CD14-positive monocyte (primary cell): ENCODE measurements around the gene EDEM1. TPM values are rescaled to one million over a fixed set of nuclear protein-coding genes. Genes with fewer than 3 reads are reported as not detected.

ENCODE experiments used
- DNase-seq, 3 donors: peaks; one replicate each; pipeline ENCODE4 v3.0.0-alpha.2; 2011 to 2022
- H2AFZ ChIP-seq: 2 replicates; pipeline ENCODE4 v1.6.0; 2012; ENCODE audit warnings: mild to moderate bottlenecking, low read depth, low read length, inconsistent platforms; ENCODE audit not compliant: insufficient read depth, poor library complexity, severe bottlenecking
- H3K27ac ChIP-seq, 2 donors: 1 replicate in 1 of 2; 2 replicates in 1 of 2; pipeline ENCODE4 v1.5.1; 2012 to 2013; ENCODE audit warnings: low read length in 2 of 2, control low read depth in 1 of 2, inconsistent platforms in 1 of 2, low read depth in 1 of 2, mild to moderate bottlenecking in 1 of 2
- H3K27me3 ChIP-seq, 2 donors: one replicate each; pipeline versions ENCODE4 v1.6.0 to v1.6.1; 2011 to 2013; ENCODE audit warnings: low read length in 2 of 2; ENCODE audit not compliant: control insufficient read depth in 2 of 2, insufficient read depth in 2 of 2
- H3K36me3 ChIP-seq, 2 donors: replicated peaks in 1 of 2; 1 replicate in 1 of 2; 2 replicates in 1 of 2; pipeline versions ENCODE4 v1.5.1 to v1.6.1; 2012 to 2013; ENCODE audit warnings: low read length in 2 of 2, control low read depth in 1 of 2, inconsistent platforms in 1 of 2, mild to moderate bottlenecking in 1 of 2; ENCODE audit not compliant: insufficient read depth in 2 of 2, control insufficient read depth in 1 of 2
- H3K4me1 ChIP-seq, 2 donors: 1 replicate in 1 of 2; 2 replicates in 1 of 2; pipeline versions ENCODE4 v1.5.1 to v1.6.1; 2012 to 2013; ENCODE audit warnings: low read length in 2 of 2, control low read depth in 1 of 2, inconsistent platforms in 1 of 2, mild to moderate bottlenecking in 1 of 2, moderate library complexity in 1 of 2; ENCODE audit not compliant: insufficient read depth in 2 of 2, control insufficient read depth in 1 of 2
- H3K4me2 ChIP-seq: replicated peaks from 2 replicates; pipeline ENCODE3; 2012; ENCODE audit warnings: low read length, moderate library complexity, mild to moderate bottlenecking; ENCODE audit not compliant: poor library complexity, severe bottlenecking; ENCODE audit errors: extremely low read depth
- H3K4me3 ChIP-seq, 3 experiments: fragments of 200-600 bp in 1 of 3; sonication (generic) in 1 of 3; replicated peaks in 1 of 3; 1 replicate in 2 of 3; 2 replicates in 1 of 3; pipeline ENCODE4 v1.5.1; 2011 to 2013; ENCODE audit warnings: low read length in 3 of 3, mild to moderate bottlenecking in 3 of 3, control low read depth in 2 of 3, low read depth in 2 of 3, inconsistent platforms in 1 of 3, moderate library complexity in 1 of 3
- H3K79me2 ChIP-seq: 2 replicates; pipeline ENCODE4 v1.6.0; 2012; ENCODE audit warnings: mild to moderate bottlenecking, control low read depth, inconsistent platforms, low read length, moderate library complexity; ENCODE audit not compliant: insufficient read depth
- H3K9ac ChIP-seq: 2 replicates; pipeline ENCODE4 v1.6.0; 2017; ENCODE audit warnings: low read length, mild to moderate bottlenecking; ENCODE audit not compliant: insufficient read depth, poor library complexity, severe bottlenecking
- H3K9me3 ChIP-seq, 2 donors: replicated peaks in 1 of 2; 1 replicate in 1 of 2; 2 replicates in 1 of 2; pipeline versions ENCODE4 v1.5.1 to v1.6.1; 2012 to 2013; ENCODE audit warnings: low read length in 2 of 2, control low read depth in 1 of 2; ENCODE audit not compliant: control insufficient read depth in 1 of 2, insufficient read depth in 1 of 2
- H4K20me1 ChIP-seq: 2 replicates; pipeline ENCODE4 v1.6.0; 2012; ENCODE audit warnings: mild to moderate bottlenecking, low read length, control low read depth, moderate library complexity; ENCODE audit not compliant: insufficient read depth
- H3K27ac Mint-ChIP-seq, 7 donors: one replicate each; pipeline ENCODE4 v1.8.0; 2020; ENCODE audit warnings: mild to moderate bottlenecking in 7 of 7, mixed read lengths in 7 of 7, moderate library complexity in 6 of 7, inconsistent platforms in 2 of 7
- H3K27me3 Mint-ChIP-seq, 3 donors: one replicate each; pipeline ENCODE4 v1.8.0; 2021 to 2022; ENCODE audit warnings: low read depth in 3 of 3, mild to moderate bottlenecking in 3 of 3, mixed read lengths in 3 of 3, moderate library complexity in 3 of 3, inconsistent platforms in 1 of 3
- H3K36me3 Mint-ChIP-seq, 2 donors: one replicate each; pipeline ENCODE4 v1.8.0; 2020; ENCODE audit warnings: mixed read lengths in 2 of 2, inconsistent platforms in 1 of 2, mild to moderate bottlenecking in 1 of 2
- H3K4me1 Mint-ChIP-seq: one replicate; pipeline ENCODE4 v1.8.0; 2020; ENCODE audit warnings: mild to moderate bottlenecking, mixed read lengths
- H3K4me3 Mint-ChIP-seq, 2 donors: one replicate each; pipeline ENCODE4 v1.8.0; 2020; ENCODE audit warnings: mild to moderate bottlenecking in 2 of 2, mixed read lengths in 2 of 2, moderate library complexity in 1 of 2
- H3K9me3 Mint-ChIP-seq, 7 donors: one replicate each; pipeline ENCODE4 v1.8.0; 2020 to 2022; ENCODE audit warnings: mixed read lengths in 7 of 7, mild to moderate bottlenecking in 6 of 7, moderate library complexity in 6 of 7, inconsistent platforms in 2 of 7
- CTCF ChIP-seq: fragments of 200-600 bp; IDR thresholded peaks from one replicate; pipeline ENCODE4 v1.8.0; 2022; ENCODE audit warnings: antibody characterized with exemption, mild to moderate bottlenecking
- WGBS: methylation state at CpG from one replicate; pipeline ENCODE4 v1.1.5; 2013; ENCODE audit warnings: missing lambda C conversion rate; ENCODE audit not compliant: insufficient coverage; 5-methylcytosine and 5-hydroxymethylcytosine counted together
- intact Hi-C, 2 donors: fragments of 100-400 bp; cut with micrococcal nuclease; formaldehyde crosslinking; loops; one replicate each; pipeline versions ENCODE4 v1.15.0 to v1.15.1; 2023
- polyA plus RNA-seq, 3 donors: library from polyadenylated mRNA; depleted of rRNA in 1 of 3; unstranded in 2 of 3; stranded (reverse) in 1 of 3; fragments of 300-500 nt in 2 of 3; fragments of >200 nt in 1 of 3; fragmentation: Illumina TruSeq in 2 of 3; gene quantifications; 1 replicate in 2 of 3; 2 replicates in 1 of 3; pipeline ENCODE4 v1.2.3, GENCODE V29; 2012 to 2021

EDEM1 gene
- polyA plus RNA-seq, 3 donors, result 17.5 to 31.7 (median 23.7) TPM

GRCh38 chr3:5226783-5227182 is 39.3 kb downstream of the EDEM1 start:
- Histone ChIP-seq H2AFZ (no peak overlapping the region), H3K27me3 (no peaks in the 10 kb centered on the region), H3K9me3 (no peaks in the 10 kb centered on the region), H3K79me2 (no peaks in the 10 kb centered on the region), H4K20me1 (no peaks in the 10 kb centered on the region), H3K4me2 (no peak overlapping the region), H3K4me1 (no peaks in the 10 kb centered on the region), H3K27ac (no peak overlapping the region), H3K4me3 (no peak overlapping the region), H3K36me3 (peaks cover 0 to 8% of the 10 kb centered on the region in 2 donors), H3K9ac (no peak overlapping the region)
- peaks cover 1 to 6% of the 10 kb centered on the region in 2 donors for H3K36me3 Mint-ChIP-seq
- peaks cover 3 to 5% (median 3%) of the 10 kb centered on the region in 3 donors for H3K27me3 Mint-ChIP-seq
- 41% methylated on average over 3 of the region's 6 CpGs for WGBS
- H3K4me1 Mint-ChIP-seq, result peaks cover 4% of the 10 kb centered on the region
- peaks cover 0 to 3% (median 0%) of the 10 kb centered on the region in 7 donors for H3K9me3 Mint-ChIP-seq
- intact Hi-C loops, result loop anchor here in 1 of 2 donors (5.0 kb wide), 1 partner anchor 1571 kb away; no protein-coding TSS in a partner anchor
- peak in 1 of 3 donors; percentile 20 for DNase-seq
- H3K27ac Mint-ChIP-seq, result no peak overlapping the region
- no peak overlapping the region for H3K4me3 Mint-ChIP-seq
- peak; percentile 43 for TF ChIP-seq CTCF

GRCh38 chr3:5227812-5228211 is 40.3 kb downstream of the EDEM1 start:
- Histone ChIP-seq H3K79me2 (no peaks in the 10 kb centered on the region), H2AFZ (no peak overlapping the region), H3K27me3 (no peaks in the 10 kb centered on the region), H3K27ac (no peak overlapping the region), H4K20me1 (no peaks in the 10 kb centered on the region), H3K4me2 (no peak overlapping the region), H3K4me1 (no peaks in the 10 kb centered on the region), H3K36me3 (peaks cover 0 to 2% of the 10 kb centered on the region in 2 donors), H3K9ac (no peak overlapping the region), H3K4me3 (no peak overlapping the region), H3K9me3 (no peaks in the 10 kb centered on the region)
- Mint-ChIP-seq H3K9me3 (peaks cover 0 to 3% (median 0%) of the 10 kb centered on the region in 7 donors), H3K4me3 (no peak overlapping the region), H3K4me1 (peaks cover 4% of the 10 kb centered on the region), H3K27me3 (peaks cover 3 to 5% (median 3%) of the 10 kb centered on the region in 3 donors), H3K27ac (no peak overlapping the region), H3K36me3 (peaks cover 1 to 3% of the 10 kb centered on the region in 2 donors)
- intact Hi-C loops, result loop anchor here in 1 of 2 donors (5.0 kb wide), 1 partner anchor 1569 kb away; no protein-coding TSS in a partner anchor
- TF ChIP-seq CTCF, result no peak
- no peak for DNase-seq
- WGBS, result 86% methylated on average over 4 of the region's 6 CpGs
